WTC11 (cell line): ENCODE data around the gene CHST11. TPM values are rescaled to one million over a fixed set of nuclear protein-coding genes. Genes with fewer than 3 reads are reported as not detected.

Experiments used
- ATAC-seq: fragments of 200-7000 bp; cut with Tn5 transposase; 2 replicates; pipeline ENCODE4 v1.10.0; 2021; ENCODE audit warnings: mild to moderate bottlenecking, moderate library complexity
- CTCF ChIA-PET: fragments of 300-600 bp; sonication (Branson Sonifier 250); formaldehyde crosslinking; loops from one replicate; lab custom pipeline; 2021; ENCODE audit warnings: antibody characterized with exemption; lab: Charles Lee
- POLR2A ChIA-PET: fragments of 350-600 bp; sonication (Branson Sonifier 250); formaldehyde crosslinking; loops from one replicate; lab custom pipeline; 2021; ENCODE audit warnings: antibody characterized with exemption; lab: Charles Lee
- DNase-seq: peaks from one replicate; pipeline ENCODE4 v3.0.0; 2021; ENCODE audit warnings: low spot score
- H3K27ac Mint-ChIP-seq: 2 replicates; pipeline ENCODE4 v1.8.0; 2021; ENCODE audit warnings: mixed read lengths
- H3K27me3 Mint-ChIP-seq: 2 replicates; pipeline ENCODE4 v1.8.0; 2021; ENCODE audit warnings: low read depth, mild to moderate bottlenecking, moderate library complexity, mixed read lengths
- H3K36me3 Mint-ChIP-seq: 2 replicates; pipeline ENCODE4 v1.8.0; 2021; ENCODE audit warnings: mixed read lengths
- H3K4me1 Mint-ChIP-seq: 2 replicates; pipeline ENCODE4 v1.8.0; 2022; ENCODE audit warnings: mixed read lengths
- H3K4me3 Mint-ChIP-seq: 2 replicates; pipeline ENCODE4 v1.8.0; 2021; ENCODE audit warnings: mild to moderate bottlenecking, moderate library complexity, mixed read lengths
- H3K9me3 Mint-ChIP-seq: 2 replicates; pipeline ENCODE4 v1.8.0; 2021; ENCODE audit warnings: mixed read lengths
- EMX1 ChIP-seq: fragments of 250-450 bp; sonication (Bioruptor Pico); IDR thresholded peaks from 2 replicates; pipeline ENCODE4 v1.8.0; 2021; ENCODE audit warnings: mild to moderate bottlenecking
- FOXJ3 ChIP-seq: sonication (generic); formaldehyde crosslinking; IDR thresholded peaks from 2 replicates; pipeline ENCODE4 v1.9.0; 2021; ENCODE audit warnings: missing genetic modification reagents, mild to moderate bottlenecking, borderline replicate concordance
- JUN ChIP-seq: sonication (generic); formaldehyde crosslinking; IDR thresholded peaks from 2 replicates; pipeline ENCODE4 v1.8.0; 2023; ENCODE audit warnings: mild to moderate bottlenecking, missing genetic modification reagents
- MXD4 ChIP-seq: fragments of 250-450 bp; sonication (Bioruptor Pico); IDR thresholded peaks from 2 replicates; pipeline ENCODE4 v1.8.0; 2021; ENCODE audit warnings: mild to moderate bottlenecking, moderate library complexity, borderline replicate concordance
- NFATC4 ChIP-seq: fragments of 250-450 bp; sonication (Bioruptor Pico); IDR thresholded peaks from 2 replicates; pipeline ENCODE4 v1.9.0; 2021; ENCODE audit warnings: mild to moderate bottlenecking
- NFE2L1 ChIP-seq: sonication (generic); formaldehyde crosslinking; IDR thresholded peaks from 2 replicates; pipeline ENCODE4 v1.8.1; 2023; ENCODE audit warnings: missing genetic modification reagents
- NFYB ChIP-seq: sonication (generic); formaldehyde crosslinking; conservative IDR thresholded peaks from 2 replicates; pipeline ENCODE4 v1.8.0; 2022; ENCODE audit warnings: low read depth, missing genetic modification reagents
- NR1H2 ChIP-seq: sonication (generic); formaldehyde crosslinking; IDR thresholded peaks from 2 replicates; pipeline ENCODE4 v1.9.0; 2021; ENCODE audit warnings: mild to moderate bottlenecking, moderate library complexity, missing genetic modification reagents
- NR2C2 ChIP-seq: sonication (generic); formaldehyde crosslinking; IDR thresholded peaks from 2 replicates; pipeline ENCODE4 v1.8.0; 2022; ENCODE audit warnings: mild to moderate bottlenecking, missing genetic modification reagents
- NR3C1 ChIP-seq: sonication (generic); formaldehyde crosslinking; conservative IDR thresholded peaks from 2 replicates; pipeline ENCODE4 v1.8.1; 2023; ENCODE audit warnings: low read depth, mild to moderate bottlenecking, missing genetic modification reagents
- SMAD3 ChIP-seq: sonication (generic); formaldehyde crosslinking; IDR thresholded peaks from 2 replicates; pipeline ENCODE4 v1.8.0; 2022; ENCODE audit warnings: missing genetic modification reagents, mild to moderate bottlenecking, borderline replicate concordance
- SMAD4 ChIP-seq: sonication (generic); formaldehyde crosslinking; IDR thresholded peaks from 2 replicates; pipeline ENCODE4 v1.8.0; 2022; ENCODE audit warnings: mild to moderate bottlenecking, missing genetic modification reagents
- TEAD4 ChIP-seq: sonication (generic); formaldehyde crosslinking; IDR thresholded peaks from 2 replicates; pipeline ENCODE4 v1.8.0; 2022; ENCODE audit warnings: mild to moderate bottlenecking, missing genetic modification reagents
- TP53 ChIP-seq: sonication (generic); formaldehyde crosslinking; IDR thresholded peaks from 2 replicates; pipeline ENCODE4 v1.8.1; 2023; ENCODE audit warnings: mild to moderate bottlenecking, missing genetic modification reagents
- ZNF263 ChIP-seq: sonication (generic); formaldehyde crosslinking; IDR thresholded peaks from 2 replicates; pipeline ENCODE4 v1.8.1; 2022; ENCODE audit warnings: low read depth, mild to moderate bottlenecking, moderate library complexity, missing genetic modification reagents
- ZNF416 ChIP-seq: fragments of 250-450 bp; sonication (Bioruptor Pico); IDR thresholded peaks from 2 replicates; pipeline ENCODE4 v1.9.0; 2021; ENCODE audit warnings: mild to moderate bottlenecking, inconsistent platforms
- total RNA-seq: library from RNA; stranded (reverse); gene quantifications from 3 replicates; pipeline ENCODE4 v1.2.3, GENCODE V29; 2021
- TF ChIP-seq, protein P1 (sequence below): sonication (generic); formaldehyde crosslinking; IDR thresholded peaks from 2 replicates; pipeline ENCODE4 v1.8.1; 2022; ENCODE audit warnings: mild to moderate bottlenecking, missing genetic modification reagents, moderate library complexity, borderline replicate concordance
- TF ChIP-seq, protein P2 (sequence below): sonication (generic); formaldehyde crosslinking; IDR thresholded peaks from 2 replicates; pipeline ENCODE4 v1.8.1; 2023; ENCODE audit warnings: mild to moderate bottlenecking, missing genetic modification reagents, moderate library complexity
- TF ChIP-seq, protein P3 (sequence below): sonication (generic); formaldehyde crosslinking; IDR thresholded peaks from 2 replicates; pipeline ENCODE4 v1.8.0; 2023; ENCODE audit warnings: missing genetic modification reagents
- TF ChIP-seq, protein P4 (sequence below): sonication (generic); formaldehyde crosslinking; IDR thresholded peaks from 2 replicates; pipeline ENCODE4 v1.8.0; 2022; ENCODE audit warnings: mild to moderate bottlenecking, missing genetic modification reagents
- TF ChIP-seq, protein P5 (sequence below): sonication (generic); formaldehyde crosslinking; IDR thresholded peaks from 2 replicates; pipeline ENCODE4 v1.8.1; 2022; ENCODE audit warnings: low read depth, mild to moderate bottlenecking, moderate library complexity, missing genetic modification reagents, borderline replicate concordance
- TF ChIP-seq, protein P6 (sequence below): fragments of 250-450 bp; sonication (Bioruptor Pico); IDR thresholded peaks from 2 replicates; pipeline ENCODE4 v1.9.0; 2021; ENCODE audit warnings: mild to moderate bottlenecking, borderline replicate concordance
- TF ChIP-seq, protein P7 (sequence below): fragments of 250-450 bp; sonication (Bioruptor Pico); IDR thresholded peaks from 2 replicates; pipeline ENCODE4 v1.9.0; 2021; ENCODE audit warnings: moderate library complexity, mild to moderate bottlenecking, inconsistent platforms, borderline replicate concordance

The CHST11 gene
- total RNA-seq, 1 experiment from 2014 or later: 24.2 TPM

DNA sequence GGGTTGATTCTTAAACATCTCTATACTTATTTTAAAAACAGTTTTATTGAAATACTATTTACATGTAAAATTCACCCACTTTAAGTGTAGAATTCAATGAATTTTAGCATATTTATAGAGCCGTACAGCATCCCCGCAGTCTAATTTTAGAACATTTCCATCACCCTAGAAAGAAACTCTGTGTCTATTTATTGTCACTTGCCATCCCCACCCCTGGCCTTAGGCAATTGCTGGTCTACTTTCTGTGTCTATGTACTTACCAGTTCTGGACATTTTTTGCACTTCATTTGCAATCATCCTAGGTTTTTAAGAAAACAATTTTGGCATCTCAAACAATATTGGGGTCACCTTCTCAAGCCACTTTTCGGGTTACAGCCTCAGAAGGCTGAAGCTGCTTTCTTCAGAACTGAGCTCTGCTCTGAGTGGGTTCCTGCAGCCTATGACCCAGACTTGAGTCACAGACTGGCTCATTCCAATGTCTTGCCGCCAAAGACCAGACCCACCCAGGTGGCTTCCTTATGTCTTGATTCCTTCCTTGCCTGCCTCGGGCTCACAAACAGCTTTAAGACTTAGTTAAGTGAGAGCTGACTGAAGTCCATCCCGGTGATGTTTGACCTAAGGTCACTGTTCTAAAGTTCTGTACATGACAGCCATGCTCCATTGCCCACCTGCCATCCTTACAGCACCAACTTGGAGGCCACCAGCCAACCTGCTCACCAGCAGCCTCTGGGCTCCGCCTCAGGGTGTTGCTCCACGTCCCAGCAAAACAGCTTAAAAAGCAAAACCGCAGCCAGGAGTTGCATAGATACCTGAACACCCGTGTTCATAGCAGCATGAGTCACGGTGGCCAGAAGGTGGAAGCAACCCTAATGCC, 131.5 kb downstream of the CHST11 start:
- H3K36me3 Mint-ChIP-seq: no peaks in the 10 kb centered on the region
- ChIA-PET POLR2A (no interaction called here), CTCF (no interaction called here)
- TF ChIP-seq NR3C1 (CRISPR knock-in tag) (no peak), NFYB (CRISPR knock-in tag) (no peak), TEAD4 (CRISPR knock-in tag) (no peak), ZNF416 (no peak), NFE2L1 (CRISPR knock-in tag) (no peak), JUN (CRISPR knock-in tag) (no peak), FOXJ3 (CRISPR knock-in tag) (no peak), SMAD4 (no peak), MXD4 (no peak)
- TF ChIP-seq, protein P1, sequence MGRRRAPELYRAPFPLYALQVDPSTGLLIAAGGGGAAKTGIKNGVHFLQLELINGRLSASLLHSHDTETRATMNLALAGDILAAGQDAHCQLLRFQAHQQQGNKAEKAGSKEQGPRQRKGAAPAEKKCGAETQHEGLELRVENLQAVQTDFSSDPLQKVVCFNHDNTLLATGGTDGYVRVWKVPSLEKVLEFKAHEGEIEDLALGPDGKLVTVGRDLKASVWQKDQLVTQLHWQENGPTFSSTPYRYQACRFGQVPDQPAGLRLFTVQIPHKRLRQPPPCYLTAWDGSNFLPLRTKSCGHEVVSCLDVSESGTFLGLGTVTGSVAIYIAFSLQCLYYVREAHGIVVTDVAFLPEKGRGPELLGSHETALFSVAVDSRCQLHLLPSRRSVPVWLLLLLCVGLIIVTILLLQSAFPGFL (CRISPR knock-in tag): no peak
- TF ChIP-seq, protein P2, sequence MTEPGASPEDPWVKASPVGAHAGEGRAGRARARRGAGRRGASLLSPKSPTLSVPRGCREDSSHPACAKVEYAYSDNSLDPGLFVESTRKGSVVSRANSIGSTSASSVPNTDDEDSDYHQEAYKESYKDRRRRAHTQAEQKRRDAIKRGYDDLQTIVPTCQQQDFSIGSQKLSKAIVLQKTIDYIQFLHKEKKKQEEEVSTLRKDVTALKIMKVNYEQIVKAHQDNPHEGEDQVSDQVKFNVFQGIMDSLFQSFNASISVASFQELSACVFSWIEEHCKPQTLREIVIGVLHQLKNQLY (CRISPR knock-in tag): no peak
- TF ChIP-seq, protein P3, sequence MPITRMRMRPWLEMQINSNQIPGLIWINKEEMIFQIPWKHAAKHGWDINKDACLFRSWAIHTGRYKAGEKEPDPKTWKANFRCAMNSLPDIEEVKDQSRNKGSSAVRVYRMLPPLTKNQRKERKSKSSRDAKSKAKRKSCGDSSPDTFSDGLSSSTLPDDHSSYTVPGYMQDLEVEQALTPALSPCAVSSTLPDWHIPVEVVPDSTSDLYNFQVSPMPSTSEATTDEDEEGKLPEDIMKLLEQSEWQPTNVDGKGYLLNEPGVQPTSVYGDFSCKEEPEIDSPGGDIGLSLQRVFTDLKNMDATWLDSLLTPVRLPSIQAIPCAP (CRISPR knock-in tag): no peak
- TF ChIP-seq, protein P4, sequence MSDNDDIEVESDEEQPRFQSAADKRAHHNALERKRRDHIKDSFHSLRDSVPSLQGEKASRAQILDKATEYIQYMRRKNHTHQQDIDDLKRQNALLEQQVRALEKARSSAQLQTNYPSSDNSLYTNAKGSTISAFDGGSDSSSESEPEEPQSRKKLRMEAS (CRISPR knock-in tag): no peak
- TF ChIP-seq, protein P5, sequence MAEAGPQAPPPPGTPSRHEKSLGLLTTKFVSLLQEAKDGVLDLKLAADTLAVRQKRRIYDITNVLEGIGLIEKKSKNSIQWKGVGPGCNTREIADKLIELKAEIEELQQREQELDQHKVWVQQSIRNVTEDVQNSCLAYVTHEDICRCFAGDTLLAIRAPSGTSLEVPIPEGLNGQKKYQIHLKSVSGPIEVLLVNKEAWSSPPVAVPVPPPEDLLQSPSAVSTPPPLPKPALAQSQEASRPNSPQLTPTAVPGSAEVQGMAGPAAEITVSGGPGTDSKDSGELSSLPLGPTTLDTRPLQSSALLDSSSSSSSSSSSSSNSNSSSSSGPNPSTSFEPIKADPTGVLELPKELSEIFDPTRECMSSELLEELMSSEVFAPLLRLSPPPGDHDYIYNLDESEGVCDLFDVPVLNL (CRISPR knock-in tag): no peak
- DNase-seq: no peak
- no peaks in the 10 kb centered on the region for H3K9me3 Mint-ChIP-seq
- ATAC-seq: no peak
- H3K4me3 Mint-ChIP-seq: no peak overlapping the region
- no peaks in the 10 kb centered on the region for H3K27me3 Mint-ChIP-seq
- peaks cover 13% of the 10 kb centered on the region for H3K4me1 Mint-ChIP-seq
- H3K27ac Mint-ChIP-seq: no peak overlapping the region

DNA sequence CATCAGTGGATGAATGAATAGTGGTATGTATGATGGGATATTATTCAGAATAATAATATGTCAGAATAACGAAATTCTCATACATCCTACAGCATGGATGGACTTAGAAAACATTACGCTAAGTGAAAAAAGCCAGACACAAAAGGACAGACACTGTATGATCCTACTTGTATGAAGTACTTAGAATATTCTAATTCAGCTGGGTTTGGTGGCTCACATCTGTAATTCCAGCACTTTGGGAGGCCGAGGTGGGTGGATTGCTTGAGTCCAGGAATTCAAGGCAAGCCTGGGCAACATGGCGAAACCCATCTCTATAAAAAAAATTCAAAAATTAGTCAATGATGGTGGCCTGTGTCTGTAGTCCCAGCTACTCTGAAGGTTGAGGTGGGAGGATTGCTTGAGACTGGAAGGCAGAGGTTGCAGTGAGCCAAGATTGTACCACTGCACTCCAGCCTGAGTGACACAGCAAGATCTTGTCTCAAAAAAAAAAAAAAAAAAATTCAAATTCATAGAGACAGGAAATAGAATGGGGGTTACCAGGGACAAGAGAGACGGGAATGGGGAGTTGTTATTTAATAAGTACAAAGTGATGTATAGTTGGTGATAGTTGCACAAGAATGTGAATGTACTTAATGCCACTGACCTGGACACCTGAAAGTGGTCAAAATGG, 132.3 kb downstream of the CHST11 start:
- Mint-ChIP-seq H3K4me1 (peaks cover 13% of the 10 kb centered on the region), H3K4me3 (no peak overlapping the region), H3K36me3 (no peaks in the 10 kb centered on the region), H3K27ac (no peak overlapping the region), H3K9me3 (no peaks in the 10 kb centered on the region), H3K27me3 (no peaks in the 10 kb centered on the region)
- TF ChIP-seq TP53 (CRISPR knock-in tag): no peak
- no peak for TF ChIP-seq SMAD3 (CRISPR knock-in tag)
- TF ChIP-seq NFATC4: no peak
- TF ChIP-seq, protein P6, sequence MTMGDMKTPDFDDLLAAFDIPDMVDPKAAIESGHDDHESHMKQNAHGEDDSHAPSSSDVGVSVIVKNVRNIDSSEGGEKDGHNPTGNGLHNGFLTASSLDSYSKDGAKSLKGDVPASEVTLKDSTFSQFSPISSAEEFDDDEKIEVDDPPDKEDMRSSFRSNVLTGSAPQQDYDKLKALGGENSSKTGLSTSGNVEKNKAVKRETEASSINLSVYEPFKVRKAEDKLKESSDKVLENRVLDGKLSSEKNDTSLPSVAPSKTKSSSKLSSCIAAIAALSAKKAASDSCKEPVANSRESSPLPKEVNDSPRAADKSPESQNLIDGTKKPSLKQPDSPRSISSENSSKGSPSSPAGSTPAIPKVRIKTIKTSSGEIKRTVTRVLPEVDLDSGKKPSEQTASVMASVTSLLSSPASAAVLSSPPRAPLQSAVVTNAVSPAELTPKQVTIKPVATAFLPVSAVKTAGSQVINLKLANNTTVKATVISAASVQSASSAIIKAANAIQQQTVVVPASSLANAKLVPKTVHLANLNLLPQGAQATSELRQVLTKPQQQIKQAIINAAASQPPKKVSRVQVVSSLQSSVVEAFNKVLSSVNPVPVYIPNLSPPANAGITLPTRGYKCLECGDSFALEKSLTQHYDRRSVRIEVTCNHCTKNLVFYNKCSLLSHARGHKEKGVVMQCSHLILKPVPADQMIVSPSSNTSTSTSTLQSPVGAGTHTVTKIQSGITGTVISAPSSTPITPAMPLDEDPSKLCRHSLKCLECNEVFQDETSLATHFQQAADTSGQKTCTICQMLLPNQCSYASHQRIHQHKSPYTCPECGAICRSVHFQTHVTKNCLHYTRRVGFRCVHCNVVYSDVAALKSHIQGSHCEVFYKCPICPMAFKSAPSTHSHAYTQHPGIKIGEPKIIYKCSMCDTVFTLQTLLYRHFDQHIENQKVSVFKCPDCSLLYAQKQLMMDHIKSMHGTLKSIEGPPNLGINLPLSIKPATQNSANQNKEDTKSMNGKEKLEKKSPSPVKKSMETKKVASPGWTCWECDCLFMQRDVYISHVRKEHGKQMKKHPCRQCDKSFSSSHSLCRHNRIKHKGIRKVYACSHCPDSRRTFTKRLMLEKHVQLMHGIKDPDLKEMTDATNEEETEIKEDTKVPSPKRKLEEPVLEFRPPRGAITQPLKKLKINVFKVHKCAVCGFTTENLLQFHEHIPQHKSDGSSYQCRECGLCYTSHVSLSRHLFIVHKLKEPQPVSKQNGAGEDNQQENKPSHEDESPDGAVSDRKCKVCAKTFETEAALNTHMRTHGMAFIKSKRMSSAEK (CRISPR knock-in tag): no peak
- no peak for TF ChIP-seq EMX1 (CRISPR knock-in tag)
- no peak for TF ChIP-seq ZNF263 (CRISPR knock-in tag)
- TF ChIP-seq NR1H2 (CRISPR knock-in tag): no peak
- no peak for TF ChIP-seq NR2C2
- TF ChIP-seq, protein P7, sequence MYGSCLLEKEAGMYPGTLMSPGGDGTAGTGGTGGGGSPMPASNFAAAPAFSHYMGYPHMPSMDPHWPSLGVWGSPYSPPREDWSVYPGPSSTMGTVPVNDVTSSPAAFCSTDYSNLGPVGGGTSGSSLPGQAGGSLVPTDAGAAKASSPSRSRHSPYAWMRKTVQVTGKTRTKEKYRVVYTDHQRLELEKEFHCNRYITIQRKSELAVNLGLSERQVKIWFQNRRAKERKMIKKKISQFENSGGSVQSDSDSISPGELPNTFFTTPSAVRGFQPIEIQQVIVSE: no peak
- no peak for ATAC-seq
- no peak for DNase-seq
- CTCF ChIA-PET: no interaction called here
- POLR2A ChIA-PET: no interaction called here
